SK-N-SH treated with all-trans-retinoic acid at 6 μM for 48 hours (cell line): ENCODE measurements around the gene RETREG1.

ENCODE experiments used
- ATAC-seq: fragments of 200-7000 bp; cut with Tn5 transposase; 3 replicates; pipeline ENCODE4 v1.9.1; 2020; ENCODE audit warnings: mild to moderate bottlenecking, moderate library complexity
- ARNTL ChIP-seq: fragments of 450-650 bp; formaldehyde crosslinking; IDR thresholded peaks from 2 replicates; pipeline ENCODE4 v1.5.0; 2020; ENCODE audit warnings: low read depth, mild to moderate bottlenecking, moderate library complexity, borderline replicate concordance
- BACH2 ChIP-seq: fragments of 250-450 bp; sonication (Bioruptor Pico); IDR thresholded peaks from 2 replicates; pipeline ENCODE4 v1.9.0; 2021; ENCODE audit warnings: mild to moderate bottlenecking, borderline replicate concordance
- CREB5 ChIP-seq: fragments of 250-450 bp; sonication (Bioruptor Pico); IDR thresholded peaks from 2 replicates; pipeline ENCODE4 v1.5.1; 2020; ENCODE audit warnings: low read depth, mild to moderate bottlenecking, moderate library complexity
- CSDC2 ChIP-seq: fragments of 250-450 bp; sonication (Bioruptor Pico); IDR thresholded peaks from 2 replicates; pipeline ENCODE4 v1.5.0; 2020; ENCODE audit warnings: mild to moderate bottlenecking, moderate library complexity
- CSRNP3 ChIP-seq: fragments of 250-450 bp; sonication (Bioruptor Pico); IDR thresholded peaks from 2 replicates; pipeline ENCODE4 v1.5.1; 2021; ENCODE audit warnings: mild to moderate bottlenecking, moderate library complexity
- ESRRG ChIP-seq: fragments of 250-450 bp; sonication (Bioruptor Pico); IDR thresholded peaks from 2 replicates; pipeline ENCODE4 v1.6.1; 2021; ENCODE audit warnings: mild to moderate bottlenecking
- GLIS3 ChIP-seq: fragments of 250-450 bp; sonication (Bioruptor Pico); IDR thresholded peaks from 2 replicates; pipeline ENCODE4 v1.5.0; 2020; ENCODE audit warnings: mild to moderate bottlenecking, moderate library complexity
- ISL1 ChIP-seq: fragments of 250-450 bp; sonication (Bioruptor Pico); IDR thresholded peaks from 2 replicates; pipeline ENCODE4 v2.1.2; 2022; ENCODE audit warnings: mild to moderate bottlenecking, moderate library complexity
- OSR1 ChIP-seq: fragments of 250-450 bp; sonication (Bioruptor Pico); IDR thresholded peaks from 2 replicates; pipeline ENCODE4 v1.8.0; 2022; ENCODE audit warnings: moderate library complexity, mild to moderate bottlenecking, inconsistent platforms
- PATZ1 ChIP-seq: fragments of 250-450 bp; sonication (Bioruptor Pico); IDR thresholded peaks from 2 replicates; pipeline ENCODE4 v1.8.0; 2020; ENCODE audit warnings: mild to moderate bottlenecking, moderate library complexity, borderline replicate concordance
- PPARA ChIP-seq: fragments of 250-450 bp; sonication (Bioruptor Pico); IDR thresholded peaks from 2 replicates; pipeline ENCODE4 v1.5.0; 2020; ENCODE audit warnings: mild to moderate bottlenecking, borderline replicate concordance
- RARB ChIP-seq: fragments of 250-450 bp; sonication (Bioruptor Pico); IDR thresholded peaks from 2 replicates; pipeline ENCODE4 v1.8.0; 2021; ENCODE audit warnings: mild to moderate bottlenecking, moderate library complexity
- SNAI2 ChIP-seq: fragments of 250-450 bp; sonication (Bioruptor Pico); IDR thresholded peaks from 2 replicates; pipeline ENCODE4 v1.5.0; 2020; ENCODE audit warnings: mild to moderate bottlenecking, moderate library complexity
- TCF4 ChIP-seq: fragments of 250-450 bp; sonication (Bioruptor Pico); IDR thresholded peaks from 2 replicates; pipeline ENCODE4 v1.8.0; 2021; ENCODE audit warnings: mild to moderate bottlenecking, moderate library complexity, borderline replicate concordance
- TOX ChIP-seq: fragments of 250-450 bp; sonication (Bioruptor Pico); IDR thresholded peaks from 2 replicates; pipeline ENCODE4 v1.8.0; 2021; ENCODE audit warnings: mild to moderate bottlenecking, moderate library complexity, borderline replicate concordance
- TSHZ2 ChIP-seq: fragments of 250-450 bp; sonication (Bioruptor Pico); IDR thresholded peaks from 2 replicates; pipeline ENCODE4 v1.5.0; 2020; ENCODE audit warnings: mild to moderate bottlenecking, moderate library complexity
- ZC3H10 ChIP-seq: fragments of 250-450 bp; sonication (Bioruptor Pico); IDR thresholded peaks from 2 replicates; pipeline ENCODE4 v1.5.1; 2021; ENCODE audit warnings: mild to moderate bottlenecking, moderate library complexity
- ZFP3 ChIP-seq: fragments of 250-450 bp; sonication (Bioruptor Pico); IDR thresholded peaks from 2 replicates; pipeline ENCODE4 v1.5.0; 2020; ENCODE audit warnings: mild to moderate bottlenecking, moderate library complexity
- ZFP30 ChIP-seq: fragments of 450-650 bp; formaldehyde crosslinking; IDR thresholded peaks from 2 replicates; pipeline ENCODE4 v1.5.0; 2022; ENCODE audit warnings: mild to moderate bottlenecking, moderate library complexity
- ZNF565 ChIP-seq: fragments of 450-650 bp; formaldehyde crosslinking; conservative IDR thresholded peaks from 2 replicates; pipeline ENCODE4 v1.5.0; 2020; ENCODE audit warnings: low read depth, mild to moderate bottlenecking, moderate library complexity
- ZNF70 ChIP-seq: fragments of 450-650 bp; formaldehyde crosslinking; IDR thresholded peaks from 2 replicates; pipeline ENCODE4 v1.5.0; 2020; ENCODE audit warnings: mild to moderate bottlenecking, moderate library complexity
- ZNF8 ChIP-seq: fragments of 450-650 bp; formaldehyde crosslinking; IDR thresholded peaks from 2 replicates; pipeline ENCODE4 v1.5.0; 2020; ENCODE audit warnings: mild to moderate bottlenecking, moderate library complexity

Gene RETREG1

GRCh38 chr5:16540421-16540820 is 76.4 kb downstream of the RETREG1 start:
- no peak for ATAC-seq
- TF ChIP-seq ZC3H10 (CRISPR knock-in tag) = no peak
- TF ChIP-seq TCF4 (CRISPR knock-in tag) = no peak
- no peak for TF ChIP-seq ISL1 (CRISPR knock-in tag)
- no peak for TF ChIP-seq TOX (CRISPR knock-in tag)
- TF ChIP-seq CSRNP3 = no peak
- no peak for TF ChIP-seq ZNF8 (CRISPR knock-in tag)
- no peak for TF ChIP-seq CSDC2
- no peak for TF ChIP-seq PATZ1 (CRISPR knock-in tag)
- TF ChIP-seq ZNF70 (CRISPR knock-in tag) = no peak
- TF ChIP-seq GLIS3 (CRISPR knock-in tag) = no peak
- TF ChIP-seq BACH2 (CRISPR knock-in tag) = no peak
- TF ChIP-seq RARB (CRISPR knock-in tag) = no peak

- TF ChIP-seq ESRRG (CRISPR knock-in tag) (no peak), ZFP3 (CRISPR knock-in tag) (no peak), ZNF70 (CRISPR knock-in tag) (no peak), GLIS3 (CRISPR knock-in tag) (no peak), ISL1 (CRISPR knock-in tag) (no peak), BACH2 (CRISPR knock-in tag) (no peak), TCF4 (CRISPR knock-in tag) (no peak), RARB (CRISPR knock-in tag) (no peak), TSHZ2 (CRISPR knock-in tag) (no peak), ZNF565 (no peak), CREB5 (no peak), ZFP30 (no peak), ARNTL (CRISPR knock-in tag) (no peak), PPARA (CRISPR knock-in tag) (no peak), SNAI2 (CRISPR knock-in tag) (no peak), TOX (CRISPR knock-in tag) (no peak), OSR1 (CRISPR knock-in tag) (no peak), CSRNP3 (no peak), ZC3H10 (CRISPR knock-in tag) (no peak)
- ATAC-seq = peak; percentile 38
Observed at GRCh38 chr5:16539169-16539666, 77.6 kb downstream of the RETREG1 start.

GRCh38 chr5:16538006-16538405 is 78.8 kb downstream of the RETREG1 start:
- no peak for ATAC-seq
- TF ChIP-seq TSHZ2 (CRISPR knock-in tag) (no peak), RARB (CRISPR knock-in tag) (no peak), PPARA (CRISPR knock-in tag) (no peak), ZNF565 (no peak), ZFP30 (no peak), ZNF70 (CRISPR knock-in tag) (no peak), ZNF8 (CRISPR knock-in tag) (no peak), PATZ1 (CRISPR knock-in tag) (no peak), ZFP3 (CRISPR knock-in tag) (no peak), TCF4 (CRISPR knock-in tag) (no peak), BACH2 (CRISPR knock-in tag) (no peak), ESRRG (CRISPR knock-in tag) (no peak)
